Subcutaneous adipose tissue (tissue), 4 donors: ENCODE measurements around the gene THAP4. TPM values are rescaled to one million over a fixed set of nuclear protein-coding genes. Genes with fewer than 3 reads are reported as not detected.

Source experiments
- total RNA-seq, 4 donors: library from RNA; depleted of rRNA; stranded (reverse); fragments of >200 nt; gene quantifications; one replicate each; pipeline ENCODE4 v1.1.0, GENCODE V29; 2016
- TF ChIP-seq, protein P1 (sequence below): fragments of 450-650 bp; IDR thresholded peaks from one replicate; pipeline ENCODE4 v1.5.1; 2016; ENCODE audit warnings: low read depth, mild to moderate bottlenecking, control low read depth, antibody characterized with exemption, moderate library complexity

The THAP4 gene
- total RNA-seq, 4 donors from 2014 or later, result 24.8 to 54.3 (median 31.1) TPM

DNA sequence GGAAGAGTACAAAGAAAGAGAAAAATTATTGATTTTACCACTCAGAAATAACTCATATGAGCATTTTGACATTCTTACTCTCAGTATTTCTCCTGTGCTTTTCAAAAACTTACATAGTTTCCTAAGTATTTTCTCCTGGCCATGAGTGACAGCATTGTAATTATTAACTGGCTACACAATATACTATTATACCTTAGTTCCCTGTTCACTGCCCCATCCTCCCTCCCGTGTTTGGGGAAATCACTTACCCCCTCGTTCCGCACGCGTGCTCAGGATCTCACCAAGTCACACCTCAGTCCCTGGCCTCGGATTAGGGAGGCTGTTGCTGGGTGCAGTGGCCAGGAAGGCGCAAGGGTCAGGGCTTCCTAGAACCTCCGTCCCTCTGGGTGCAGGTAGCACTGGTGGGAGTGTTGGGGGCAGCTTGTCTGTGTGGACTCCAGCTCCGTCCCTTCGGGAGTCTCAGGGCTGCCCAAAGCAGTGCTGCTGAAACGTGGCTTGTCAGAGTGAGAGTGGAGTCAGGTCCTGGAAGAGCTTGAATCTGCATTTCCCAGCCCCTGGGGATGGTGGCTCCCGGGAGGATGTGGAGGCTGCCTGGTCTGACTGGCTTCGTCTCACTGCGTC is 23.7 kb upstream of the THAP4 start:
- TF ChIP-seq, protein P1, sequence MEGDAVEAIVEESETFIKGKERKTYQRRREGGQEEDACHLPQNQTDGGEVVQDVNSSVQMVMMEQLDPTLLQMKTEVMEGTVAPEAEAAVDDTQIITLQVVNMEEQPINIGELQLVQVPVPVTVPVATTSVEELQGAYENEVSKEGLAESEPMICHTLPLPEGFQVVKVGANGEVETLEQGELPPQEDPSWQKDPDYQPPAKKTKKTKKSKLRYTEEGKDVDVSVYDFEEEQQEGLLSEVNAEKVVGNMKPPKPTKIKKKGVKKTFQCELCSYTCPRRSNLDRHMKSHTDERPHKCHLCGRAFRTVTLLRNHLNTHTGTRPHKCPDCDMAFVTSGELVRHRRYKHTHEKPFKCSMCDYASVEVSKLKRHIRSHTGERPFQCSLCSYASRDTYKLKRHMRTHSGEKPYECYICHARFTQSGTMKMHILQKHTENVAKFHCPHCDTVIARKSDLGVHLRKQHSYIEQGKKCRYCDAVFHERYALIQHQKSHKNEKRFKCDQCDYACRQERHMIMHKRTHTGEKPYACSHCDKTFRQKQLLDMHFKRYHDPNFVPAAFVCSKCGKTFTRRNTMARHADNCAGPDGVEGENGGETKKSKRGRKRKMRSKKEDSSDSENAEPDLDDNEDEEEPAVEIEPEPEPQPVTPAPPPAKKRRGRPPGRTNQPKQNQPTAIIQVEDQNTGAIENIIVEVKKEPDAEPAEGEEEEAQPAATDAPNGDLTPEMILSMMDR, result no peak

DNA sequence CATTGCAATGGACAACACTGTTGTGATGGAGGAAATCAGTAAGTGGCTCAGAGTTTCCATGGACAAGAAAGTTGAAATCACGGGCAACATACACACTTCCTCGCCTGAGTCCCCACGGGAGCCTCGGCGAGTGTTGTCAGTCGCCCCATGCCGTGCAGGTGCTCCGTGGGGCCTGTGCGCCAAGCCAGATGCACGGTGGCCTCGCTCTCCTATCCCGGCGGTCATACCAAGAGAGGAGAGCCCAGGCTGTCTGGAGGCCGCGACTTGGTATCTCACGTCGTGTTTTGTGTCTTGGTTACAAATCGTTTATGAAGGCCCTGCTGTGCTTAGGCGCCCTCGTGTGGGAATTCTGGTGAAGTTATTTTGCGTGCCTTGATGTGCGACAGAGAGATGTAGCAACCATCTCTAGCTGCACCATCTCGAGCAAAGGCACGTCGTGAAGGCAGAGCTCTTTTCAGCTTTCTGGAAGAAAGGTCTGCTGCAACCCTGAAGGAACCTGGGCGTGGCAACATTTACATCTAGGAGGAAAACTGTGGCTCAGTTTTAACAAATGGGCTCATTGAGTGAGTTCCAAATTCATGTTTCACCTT is 22.3 kb upstream of the THAP4 start:
- TF ChIP-seq, protein P1, result no peak

DNA sequence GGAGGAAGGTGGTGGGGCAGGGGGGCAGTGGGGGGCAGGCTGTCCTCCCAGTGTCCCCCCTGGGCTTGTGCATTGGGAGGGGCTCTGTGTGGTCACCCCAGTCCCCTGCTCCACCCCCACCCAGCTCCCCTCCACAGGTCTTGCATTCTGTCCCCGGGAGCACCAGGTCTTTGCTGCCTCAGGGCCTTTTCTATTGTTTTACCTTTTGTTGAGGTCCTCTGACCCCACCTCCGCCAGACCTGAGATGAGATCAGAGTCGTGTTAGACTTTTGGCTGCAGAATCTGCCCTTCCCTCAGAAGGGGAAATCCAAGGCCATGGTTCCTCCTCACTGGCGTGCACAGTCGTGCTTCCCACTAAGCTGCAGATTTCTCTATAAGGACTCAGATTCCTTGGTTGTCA is 21.3 kb upstream of the THAP4 start:
- TF ChIP-seq, protein P1, result no peak

DNA sequence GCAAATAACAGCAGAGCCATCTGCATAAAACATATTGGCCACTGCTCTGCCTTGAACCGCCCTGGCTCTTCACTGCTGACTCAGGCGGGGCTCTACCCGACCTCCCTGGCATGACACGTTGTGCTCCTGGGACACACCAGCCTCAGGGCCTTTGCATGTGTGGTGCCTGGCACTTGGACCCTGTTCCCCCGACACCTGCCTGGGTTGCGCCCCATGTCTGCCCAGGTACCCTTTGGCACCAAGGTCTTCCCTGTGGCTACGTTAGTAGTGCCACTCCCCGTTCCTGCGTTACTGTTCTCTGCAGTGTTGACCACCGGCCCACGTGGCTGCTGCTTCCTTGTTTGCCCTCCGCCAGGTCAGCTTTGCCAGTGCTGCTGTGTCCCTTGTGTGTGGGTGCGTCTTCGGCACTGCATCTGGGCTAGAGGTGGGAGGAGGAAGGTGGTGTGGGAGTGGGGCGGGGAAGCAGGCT is 20.9 kb upstream of the THAP4 start:
- TF ChIP-seq, protein P1, result no peak

DNA sequence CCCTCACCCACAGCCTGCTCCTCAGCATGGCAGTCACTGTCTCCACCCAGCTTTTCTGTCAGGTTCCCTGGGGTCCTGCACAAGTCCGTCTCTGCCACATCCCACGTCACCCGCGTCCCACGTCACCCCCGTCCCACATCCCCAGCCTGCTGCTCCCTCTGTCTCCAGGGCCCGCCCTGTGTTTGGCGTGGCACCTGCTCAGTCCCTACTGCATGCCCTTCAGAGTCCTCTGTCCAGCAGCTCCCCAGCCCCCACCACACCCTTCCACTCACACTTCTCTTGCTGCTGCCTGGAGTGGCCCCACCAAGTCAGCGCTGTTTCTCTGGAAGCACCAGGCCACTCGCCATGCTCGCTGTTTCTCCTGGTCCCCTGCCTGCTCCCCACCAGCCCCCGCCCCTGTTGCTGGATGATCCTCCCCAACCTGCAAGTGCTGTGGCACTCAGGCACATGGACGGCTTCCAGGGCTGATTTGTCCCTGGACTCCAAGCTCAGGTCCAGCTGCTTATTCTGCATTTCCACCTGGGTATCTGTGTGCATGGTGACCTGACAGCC is 19.3 kb upstream of the THAP4 start:
- TF ChIP-seq, protein P1, result no peak

DNA sequence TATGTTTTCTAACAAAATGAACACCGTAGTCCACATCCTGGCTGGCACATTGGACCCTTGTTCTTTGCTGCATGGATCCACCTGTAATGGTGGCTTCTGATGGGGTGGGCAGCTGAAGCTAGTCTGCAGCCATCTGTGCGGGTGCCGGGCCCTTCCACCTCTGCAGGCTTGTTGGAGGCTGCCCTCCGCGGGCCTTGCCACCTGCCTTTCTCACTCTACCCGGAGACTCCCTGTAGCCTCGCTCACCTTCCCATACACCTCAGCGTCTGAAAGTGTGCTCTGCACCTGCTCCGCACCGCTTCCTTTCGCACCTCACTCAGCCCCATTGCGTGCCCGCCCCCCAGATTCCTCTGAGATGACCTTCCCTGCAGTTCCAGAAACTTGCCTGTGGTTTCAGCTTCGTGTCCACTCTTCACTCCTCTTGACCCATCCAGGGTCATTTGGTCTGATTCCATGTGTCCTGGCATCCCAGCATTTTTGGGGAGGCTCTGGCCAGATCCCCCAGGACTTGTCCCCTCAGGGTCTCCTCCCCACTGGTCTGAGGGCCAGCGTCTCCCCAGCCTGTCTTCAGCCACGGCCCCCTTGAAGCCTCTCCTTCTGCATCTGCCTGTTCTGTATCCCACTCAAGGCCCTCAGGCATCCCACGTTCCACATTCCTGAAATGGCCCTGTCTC is 18.7 kb upstream of the THAP4 start:
- TF ChIP-seq, protein P1, result no peak

DNA sequence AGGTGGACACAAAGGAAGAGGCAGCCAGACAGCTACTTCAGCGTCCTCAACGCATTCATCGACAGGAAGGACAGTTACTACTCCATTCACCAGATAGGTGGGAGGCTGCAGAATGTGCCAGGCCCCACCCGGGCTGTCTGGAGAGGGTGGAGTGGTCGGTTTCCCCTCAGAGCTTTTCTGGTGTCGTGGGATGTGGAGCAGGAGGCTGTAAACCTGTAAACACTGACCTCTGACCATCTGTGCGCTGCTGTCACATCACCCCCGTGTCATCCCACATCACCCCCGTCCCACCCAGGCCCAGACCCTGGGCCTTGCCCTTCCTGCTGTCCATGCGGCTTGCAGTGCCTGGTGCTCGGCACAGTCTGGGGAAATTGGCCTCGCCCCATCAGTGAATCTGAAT is 17.6 kb upstream of the THAP4 start:
- TF ChIP-seq, protein P1, result no peak
